ENCODE measurements around the gene PRKCE.
A peak's percentile ranks its signal among the peaks of the same experiment; 100 is the strongest.

PRKCE gene

DNA sequence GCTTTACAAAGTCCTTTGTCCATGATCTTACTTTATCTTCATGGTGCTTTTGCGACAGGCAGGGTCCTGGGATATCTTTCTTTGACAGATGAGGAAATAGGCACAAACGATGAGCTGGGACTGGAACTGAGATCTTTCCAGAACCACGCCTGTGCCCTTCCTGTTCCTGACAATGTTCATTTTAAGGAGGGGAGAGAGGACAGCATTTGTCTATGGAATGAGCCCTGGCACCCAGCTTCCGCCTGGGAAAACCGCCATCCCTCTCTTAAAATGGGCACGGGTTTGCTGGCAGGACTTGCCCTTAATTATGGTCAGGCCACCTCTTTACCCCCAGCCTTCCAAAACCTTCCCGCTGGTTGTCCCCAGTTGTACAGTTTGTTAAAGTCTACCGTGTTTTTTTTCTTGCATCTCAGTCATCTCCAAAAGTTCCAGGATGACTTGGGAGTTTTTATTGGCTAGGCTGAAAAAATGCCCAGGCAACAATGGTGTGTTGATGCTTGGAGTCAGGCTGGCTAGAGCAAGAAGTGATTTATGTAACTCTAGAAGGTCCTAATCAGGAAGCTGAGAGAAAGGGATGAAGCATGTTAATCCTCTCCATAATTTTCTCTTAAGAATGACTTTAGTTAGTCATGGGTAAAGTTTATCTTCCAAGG, 380.8 kb downstream of the PRKCE start:
- no peak for DNase-seq

DNA sequence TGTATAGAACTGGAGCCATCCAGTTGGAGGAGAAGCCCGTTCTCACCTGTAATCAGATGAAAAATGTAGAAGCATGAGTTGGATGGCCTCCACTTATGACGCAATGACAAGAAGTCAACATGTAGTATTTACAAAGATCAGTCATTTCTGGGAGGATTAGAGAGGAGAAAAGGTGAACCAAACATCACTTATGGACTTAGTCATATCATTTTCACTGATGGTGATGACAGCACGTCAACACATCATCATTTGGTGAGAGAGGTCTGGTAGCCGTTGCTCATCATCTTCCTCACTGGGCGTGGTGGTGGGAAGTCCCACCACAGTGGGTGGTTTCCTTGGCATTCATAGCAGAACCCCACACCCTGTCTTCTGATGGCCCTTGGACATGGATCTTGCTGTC, 381.5 kb downstream of the PRKCE start:
- DNase-seq: peak; percentile 74

DNA sequence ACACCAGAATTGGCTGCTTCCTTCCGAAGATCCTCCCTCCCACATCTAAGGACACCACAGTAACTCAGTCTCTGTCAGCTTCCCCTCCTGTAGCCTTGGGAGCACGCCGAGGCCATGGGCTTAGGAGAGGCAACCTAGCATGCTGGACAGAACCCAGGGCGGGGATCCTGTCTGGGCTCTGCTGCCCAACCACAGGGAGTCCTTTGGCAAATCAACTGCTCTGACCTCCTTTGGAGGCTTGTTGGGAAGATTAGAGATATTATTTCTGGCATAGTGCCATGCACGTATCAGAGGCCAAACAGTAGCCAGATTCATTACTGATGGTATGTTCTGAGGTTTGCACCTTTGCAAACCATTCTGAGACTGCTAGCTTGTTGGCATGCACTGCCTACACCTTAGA, 383.1 kb downstream of the PRKCE start:
- DNase-seq: no peak

DNA sequence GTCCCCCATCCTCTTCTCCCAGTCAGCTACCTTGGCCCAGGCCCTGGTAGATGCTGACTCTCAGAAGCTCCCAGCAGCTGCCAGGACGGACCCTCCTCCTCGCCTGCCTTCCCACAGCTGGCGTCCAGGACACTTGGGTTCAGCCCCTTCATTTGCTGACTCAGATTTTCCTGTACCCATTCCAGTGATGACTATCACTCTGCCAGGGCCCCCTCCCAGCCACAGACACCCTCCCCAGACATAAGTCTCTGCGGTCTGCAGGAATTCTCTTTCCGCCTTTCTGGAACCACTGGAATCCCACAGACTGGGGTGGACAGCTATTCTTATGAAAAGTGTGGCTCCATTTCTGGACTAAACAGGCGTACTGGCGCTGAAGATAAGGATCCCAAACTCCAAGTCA, 385.5 kb downstream of the PRKCE start:
- no peak for DNase-seq

DNA sequence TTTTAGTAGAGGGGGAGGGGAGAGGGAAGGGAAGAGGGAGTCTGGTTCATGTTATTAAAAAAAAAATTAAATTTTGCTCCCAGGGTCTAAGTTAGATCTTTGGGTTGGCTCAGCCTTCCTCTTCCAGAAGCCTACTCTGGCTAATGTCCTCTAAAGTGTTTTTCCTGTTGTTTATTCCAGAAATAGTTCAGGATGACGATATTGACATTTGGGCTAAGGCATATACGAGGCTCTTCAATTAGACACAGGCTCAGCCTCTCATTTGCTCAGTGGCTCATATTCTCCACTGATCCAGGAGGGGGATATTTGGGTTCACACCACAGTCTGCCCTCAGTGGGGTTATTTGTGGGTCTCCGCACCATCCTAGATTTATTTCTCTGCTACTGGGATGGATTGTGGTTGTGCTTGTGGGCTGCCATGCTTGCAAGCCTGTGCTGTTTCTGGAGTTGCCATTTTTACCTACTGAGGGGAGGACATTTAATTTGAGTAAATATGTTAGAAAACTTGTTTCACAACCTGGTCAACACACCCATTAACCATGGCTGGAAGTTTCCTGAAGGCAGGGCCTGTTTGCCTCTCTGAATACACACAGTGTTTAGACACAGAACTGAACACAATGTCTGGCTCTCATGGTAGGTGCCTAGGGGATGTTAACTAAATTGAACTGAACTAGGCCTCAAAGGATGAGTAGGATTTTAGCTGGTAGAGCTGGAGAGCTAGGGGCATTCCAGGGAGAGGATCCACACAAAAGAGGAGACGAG, 388.2 kb downstream of the PRKCE start:
- no peak for DNase-seq

DNA sequence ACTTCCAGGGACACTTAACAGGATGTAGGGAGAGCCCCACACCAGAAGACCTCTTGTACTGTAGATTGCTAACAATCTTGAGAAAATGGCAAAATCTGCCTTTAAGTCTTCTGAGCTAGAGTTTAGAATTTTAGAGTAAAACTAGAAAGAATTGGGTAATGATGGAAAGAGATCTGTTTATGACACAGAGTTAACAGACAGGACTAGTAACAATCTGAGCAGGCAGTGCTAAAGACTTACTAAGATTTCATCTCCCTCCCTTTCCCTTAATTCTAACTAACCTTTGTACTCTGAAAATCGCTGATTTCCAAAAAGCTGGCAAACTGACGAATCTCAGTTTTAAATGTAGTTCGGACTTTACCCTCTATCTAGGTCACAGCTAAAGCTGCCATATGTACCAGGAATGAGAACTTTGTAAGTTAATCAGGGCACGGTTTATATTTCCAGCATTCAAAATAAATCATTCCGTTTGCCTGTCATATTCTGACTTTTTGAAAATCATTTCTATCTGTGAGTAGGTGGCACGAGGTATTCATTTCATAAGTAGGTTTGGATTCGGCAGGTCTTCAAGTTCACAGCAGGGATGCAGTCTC, 389.2 kb downstream of the PRKCE start:
- no peak for DNase-seq

DNA sequence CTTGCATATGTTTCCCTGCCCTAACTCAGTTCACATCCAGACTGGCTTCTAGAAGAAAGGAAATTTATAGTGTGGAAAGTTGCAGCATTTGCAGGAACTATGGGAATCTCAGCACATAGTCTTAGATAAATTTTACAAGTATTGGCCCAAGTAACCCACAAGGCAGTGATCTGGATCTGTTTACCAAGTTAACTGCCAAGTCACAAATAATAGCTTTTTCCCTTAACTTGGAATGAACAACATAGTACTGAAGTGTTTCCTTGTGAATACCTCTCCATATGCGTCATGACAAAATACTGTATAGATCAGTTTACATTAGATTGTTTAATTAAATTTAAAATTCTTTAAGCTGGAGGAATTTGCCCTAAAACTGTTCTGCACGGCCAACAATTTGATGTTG, 390.0 kb downstream of the PRKCE start:
- no peak for DNase-seq

DNA sequence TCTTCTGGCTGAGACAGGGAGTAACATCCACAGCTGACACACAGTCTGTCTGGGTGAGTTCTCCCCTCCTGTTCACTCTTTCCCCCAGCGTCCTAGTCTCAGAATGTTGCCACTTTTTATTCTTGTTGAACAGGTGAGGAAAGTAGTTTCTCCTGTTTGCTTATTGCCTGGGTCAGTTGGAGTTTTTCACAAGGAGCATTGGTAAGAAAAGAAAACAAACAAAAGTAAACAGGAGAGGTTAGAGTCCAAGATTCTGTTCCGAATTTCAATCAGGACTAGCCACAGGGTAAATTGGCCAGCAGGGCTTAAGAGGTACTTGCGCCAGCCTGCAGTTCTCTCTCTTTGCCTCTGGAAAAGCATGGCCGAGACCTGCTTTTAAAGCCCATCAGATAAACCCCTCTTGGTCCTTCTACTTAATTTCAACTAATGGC, 390.7 kb downstream of the PRKCE start:
- DNase-seq: no peak

DNA sequence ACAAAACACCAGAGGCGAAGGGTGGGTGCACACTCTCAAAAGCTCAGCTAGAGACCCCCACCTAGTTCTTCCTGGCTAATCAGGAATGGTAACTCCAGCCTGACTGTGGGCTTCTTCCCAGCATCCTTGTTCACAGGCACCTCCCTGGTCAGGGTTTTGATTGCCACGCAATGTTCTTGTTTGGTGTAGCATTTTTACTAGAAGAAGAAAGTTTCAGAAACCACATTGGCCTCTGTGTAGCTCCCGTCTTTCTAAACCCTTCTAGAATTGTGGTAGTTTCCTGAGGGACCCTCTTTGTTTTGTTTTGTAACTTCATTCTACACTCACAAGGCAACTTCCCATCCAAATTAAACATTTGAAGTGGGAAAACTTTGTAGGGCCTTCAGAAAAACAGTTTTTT, 391.2 kb downstream of the PRKCE start:
- no peak for DNase-seq

DNA sequence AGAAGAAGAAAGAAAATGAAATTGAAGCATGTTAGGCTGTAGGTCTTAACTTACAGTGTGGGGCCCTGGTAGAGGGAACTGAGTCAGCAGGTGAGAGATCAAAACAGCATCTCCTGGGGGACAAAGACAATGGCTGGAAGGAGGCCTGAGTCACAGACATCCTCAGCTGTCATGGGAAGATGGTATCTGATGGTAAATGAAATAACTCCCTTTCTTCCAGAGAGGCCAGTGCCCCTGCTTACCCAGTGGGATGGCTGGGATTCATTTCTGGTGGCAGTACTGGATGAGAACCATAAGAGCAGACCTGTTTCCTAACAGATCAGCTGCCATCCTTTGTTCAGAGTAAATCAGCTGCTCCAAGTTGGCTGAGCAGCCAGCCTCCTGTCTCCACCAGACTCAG, 394.4 kb downstream of the PRKCE start:
- DNase-seq: no peak

DNA sequence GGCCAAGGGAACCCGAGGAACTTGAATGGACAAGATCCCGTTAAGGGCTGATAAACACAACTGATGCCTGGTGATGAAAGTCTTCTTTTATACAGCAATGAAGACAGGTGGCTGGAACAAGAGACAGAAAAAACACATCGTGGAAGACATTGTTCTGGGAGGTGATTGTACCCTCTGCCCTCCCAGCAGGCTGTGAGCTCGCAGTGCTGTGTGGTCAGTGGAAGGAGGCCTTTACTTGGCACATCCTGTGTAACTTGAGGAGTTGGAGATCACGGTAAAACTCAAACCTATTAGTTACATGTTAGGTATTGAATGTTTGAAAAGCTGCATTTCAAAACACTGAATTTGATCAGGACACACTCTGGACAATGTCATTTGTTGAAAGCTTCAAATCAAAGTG, 395.8 kb downstream of the PRKCE start:
- no peak for DNase-seq

DNA sequence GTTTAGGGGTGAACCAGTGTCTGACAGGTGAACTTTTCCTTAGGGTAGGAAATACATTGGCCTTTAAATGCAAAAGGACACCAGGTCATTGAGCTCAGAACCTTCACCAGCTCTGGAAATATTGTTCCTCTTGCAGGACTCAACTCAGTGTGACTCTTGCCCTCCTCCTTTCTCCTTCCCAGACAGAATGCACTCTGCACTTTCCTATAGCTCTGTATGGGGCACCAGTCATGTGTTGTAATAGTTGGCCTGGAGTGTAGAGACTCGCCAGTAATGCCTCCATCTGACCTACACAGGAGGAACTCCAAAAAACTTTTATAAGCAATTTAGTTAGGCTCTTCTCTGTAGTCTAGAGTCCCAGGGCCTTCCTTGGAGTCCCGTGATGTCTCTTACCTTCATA, 397.2 kb downstream of the PRKCE start:
- DNase-seq: no peak

DNA sequence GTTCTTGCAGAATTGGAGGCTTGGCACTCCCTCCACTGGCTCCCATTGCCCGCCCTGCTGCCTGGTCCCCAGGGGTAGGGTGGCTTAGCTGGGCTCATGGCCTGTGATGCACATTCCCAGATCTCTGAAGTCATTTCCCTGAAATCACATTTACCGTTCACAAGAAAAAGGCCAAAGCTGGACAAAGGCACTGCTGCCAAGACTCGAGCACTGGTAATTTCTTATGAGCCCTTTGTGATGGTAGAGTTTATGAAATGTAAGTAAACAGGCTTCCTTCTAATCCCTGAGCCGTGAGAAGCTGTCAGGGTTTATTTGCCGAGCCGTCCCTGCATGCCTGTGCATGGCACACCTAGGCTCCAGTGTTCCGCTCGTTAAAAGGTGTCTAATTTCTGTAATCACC, 398.6 kb downstream of the PRKCE start:
- no peak for DNase-seq

DNA sequence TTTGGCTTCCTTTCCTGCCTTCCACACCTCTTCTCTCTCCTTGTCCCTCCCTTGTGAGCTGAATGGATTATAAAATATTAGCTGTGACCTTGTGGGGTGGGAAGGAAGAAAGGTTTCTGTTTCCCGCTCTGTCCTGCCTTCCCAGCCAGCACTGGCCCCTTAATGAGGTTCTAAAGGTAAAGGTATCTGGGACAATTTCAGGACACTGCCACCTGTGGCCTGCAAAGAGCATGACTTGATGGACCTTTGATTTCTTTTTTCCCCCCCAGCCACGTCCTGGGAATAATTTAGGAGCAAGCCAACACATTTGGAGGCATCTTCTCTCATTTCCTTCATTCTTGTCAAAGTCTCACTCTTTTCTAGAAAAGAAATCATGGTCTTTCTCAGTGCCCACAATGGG, 399.0 kb downstream of the PRKCE start:
- no peak for DNase-seq

DNA sequence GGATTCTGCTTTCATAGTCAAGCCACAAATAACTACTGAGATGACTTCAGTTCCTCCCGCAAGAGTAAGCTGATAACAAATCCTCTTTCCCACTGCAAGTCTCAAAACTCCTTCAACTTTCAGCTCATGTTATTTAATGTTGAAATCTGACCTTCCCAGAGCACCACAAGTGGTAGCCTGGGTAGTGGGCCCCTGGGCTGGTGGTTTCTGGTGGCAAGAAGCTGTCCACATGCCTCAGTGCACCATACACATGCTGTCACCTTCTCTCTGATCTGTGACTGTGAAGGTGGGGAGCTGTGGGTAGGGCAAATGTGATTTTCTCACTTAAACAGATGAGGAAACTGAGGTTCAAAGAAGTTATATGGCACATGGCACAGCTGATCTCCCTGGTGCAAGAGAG, 399.6 kb downstream of the PRKCE start:
- no peak for DNase-seq

DNA sequence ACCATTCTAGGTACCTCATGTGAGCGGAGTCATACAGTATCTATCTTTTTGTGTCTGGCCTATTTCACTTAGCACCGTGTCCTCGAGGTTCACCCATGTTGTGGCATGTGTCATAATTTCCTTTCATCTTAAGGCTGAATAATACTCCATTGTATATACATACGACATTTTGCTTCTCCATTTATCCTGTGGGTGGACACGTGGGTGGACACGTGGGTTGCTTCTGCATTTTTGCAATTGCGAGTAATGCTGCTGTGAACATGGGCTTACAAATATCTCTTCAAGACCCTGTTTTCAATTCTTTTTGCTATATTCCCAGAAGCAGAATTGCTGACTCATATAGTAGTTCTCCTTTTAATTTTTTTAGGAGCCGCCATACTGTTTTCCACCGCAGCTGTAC, 402.1 kb downstream of the PRKCE start:
- no peak for DNase-seq

DNA sequence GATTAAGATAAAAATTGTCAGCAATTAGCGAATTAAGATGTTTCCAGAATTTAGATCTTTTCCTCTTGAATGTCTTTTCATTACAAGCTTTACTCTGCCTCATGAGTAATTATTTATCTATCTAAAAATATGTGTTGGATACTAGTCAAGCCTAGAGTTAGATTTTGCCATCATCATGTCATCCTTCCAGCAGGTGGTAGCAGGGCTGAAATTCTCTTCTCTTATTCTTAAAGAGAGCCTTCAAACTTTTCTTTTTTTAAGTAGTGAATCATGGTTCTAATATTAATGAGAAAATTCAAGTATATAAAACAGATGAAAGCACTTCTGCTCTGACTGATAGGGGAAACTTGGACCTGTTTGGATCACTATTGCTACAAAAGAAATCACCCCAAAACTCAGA, 405.1 kb downstream of the PRKCE start:
- DNase-seq: no peak

DNA sequence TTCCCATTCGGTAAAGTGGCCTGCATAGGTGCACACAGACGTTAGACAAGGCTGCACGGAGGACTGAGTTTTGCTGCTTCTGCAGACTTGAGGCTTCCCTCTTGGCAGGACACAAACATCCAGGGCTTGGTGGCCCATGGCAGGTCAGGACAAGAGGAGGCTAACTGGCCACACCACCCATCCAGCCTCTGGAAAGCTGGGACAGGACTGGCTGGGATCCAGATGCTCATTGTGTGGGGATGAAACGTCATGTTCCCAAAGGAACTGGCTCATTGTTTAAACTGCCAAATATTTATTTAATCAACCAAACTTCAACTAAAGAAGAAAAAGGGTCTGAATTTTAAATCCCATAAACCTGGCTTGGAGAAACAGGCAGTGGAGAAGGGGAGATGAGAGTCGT, 406.7 kb downstream of the PRKCE start:
- DNase-seq: no peak

DNA sequence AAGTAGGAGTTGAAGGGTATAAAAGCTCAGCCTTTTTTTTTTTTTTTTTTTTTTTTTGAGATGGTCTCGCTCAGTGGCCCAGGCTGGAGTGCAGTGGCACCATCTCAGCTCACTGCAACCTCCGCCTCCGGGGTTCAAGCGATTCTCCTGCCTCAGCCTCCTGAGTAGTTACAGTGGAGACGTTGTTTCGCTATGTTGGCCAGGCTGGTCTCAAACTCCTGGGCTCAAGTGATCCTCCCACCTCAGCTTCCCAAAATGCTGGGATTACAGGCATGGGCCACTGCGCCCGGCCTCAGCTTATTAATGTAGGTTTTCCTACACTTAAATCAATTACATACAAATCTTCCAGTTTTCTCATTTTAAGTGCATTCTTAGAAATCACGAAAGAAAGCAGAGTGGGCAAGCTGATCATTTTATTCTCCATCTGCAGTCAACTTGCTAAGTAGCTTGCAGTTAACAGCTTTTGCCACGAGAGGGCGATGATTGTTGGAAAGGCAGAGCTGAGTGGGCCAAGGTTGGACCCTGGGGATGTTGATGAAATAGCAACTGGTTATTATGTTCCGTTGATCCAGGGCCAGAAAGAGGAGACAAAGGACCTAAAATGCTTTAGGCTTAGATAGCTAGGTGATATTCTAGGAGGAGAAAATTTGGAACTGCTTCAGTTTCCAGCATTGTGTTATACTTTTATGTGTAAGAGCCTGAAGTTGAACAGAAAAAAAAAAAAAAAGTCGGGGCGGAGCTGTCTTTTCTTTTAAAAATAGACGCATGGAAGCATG, 411.4 kb downstream of the PRKCE start:
- DNase-seq: peak; percentile 85

DNA sequence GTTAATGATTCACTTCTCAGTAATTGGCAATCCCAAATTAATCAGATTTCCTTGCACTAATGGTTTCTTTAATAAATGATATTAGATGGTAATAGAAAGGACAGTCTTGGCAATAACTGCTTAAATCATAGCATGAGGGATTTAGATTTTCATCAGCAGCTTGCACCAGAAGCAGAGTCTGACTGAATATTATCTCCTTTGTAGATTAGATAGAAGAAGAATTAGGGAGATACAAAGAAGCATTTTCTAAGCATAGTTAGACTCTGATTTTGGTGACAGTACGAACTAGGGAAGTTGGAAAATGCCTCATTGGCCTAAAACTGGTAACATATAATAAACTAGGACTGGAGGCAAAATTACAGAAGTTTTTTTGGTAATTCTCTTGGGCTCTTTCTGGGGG, 412.9 kb downstream of the PRKCE start:
- no peak for DNase-seq

DNA sequence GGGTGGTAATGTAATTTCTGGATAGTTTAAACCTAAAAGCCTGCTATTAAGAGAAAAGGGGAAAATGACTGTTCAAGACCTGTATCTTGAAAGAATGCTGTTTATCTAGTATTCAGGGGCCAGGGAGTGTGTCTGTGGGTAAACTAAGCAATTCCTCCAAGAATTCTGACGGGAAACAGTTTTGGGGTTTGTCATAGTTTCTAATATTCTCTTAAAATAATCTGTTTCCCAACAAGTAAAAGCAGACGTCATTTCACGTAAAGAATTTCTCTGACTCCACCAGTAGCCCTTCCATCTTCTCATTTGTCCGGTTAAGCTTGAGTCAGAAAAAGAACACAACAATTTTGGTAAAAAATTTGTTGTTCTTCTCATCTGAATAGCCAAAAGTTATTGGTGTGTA, 413.7 kb downstream of the PRKCE start:
- DNase-seq: no peak

DNA sequence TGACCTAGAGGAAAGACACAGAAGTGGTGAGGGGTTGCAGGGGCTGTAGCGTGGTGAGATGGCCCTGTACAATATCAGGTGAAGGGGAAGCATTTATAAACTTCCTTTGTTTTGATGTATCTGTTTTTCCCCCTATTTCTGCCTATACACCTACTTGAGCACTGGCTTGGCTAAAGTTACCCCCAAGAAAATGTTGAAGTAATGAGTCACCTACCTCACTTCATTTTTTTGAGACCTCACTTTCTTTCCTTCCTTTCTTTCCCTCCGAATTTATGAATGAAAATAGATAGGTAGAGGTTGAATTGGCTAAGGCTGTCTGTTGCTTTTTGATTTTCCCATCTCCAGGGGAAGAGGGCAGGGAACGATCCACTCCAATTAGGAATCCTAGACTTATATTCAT, 414.6 kb downstream of the PRKCE start:
- DNase-seq: no peak

DNA sequence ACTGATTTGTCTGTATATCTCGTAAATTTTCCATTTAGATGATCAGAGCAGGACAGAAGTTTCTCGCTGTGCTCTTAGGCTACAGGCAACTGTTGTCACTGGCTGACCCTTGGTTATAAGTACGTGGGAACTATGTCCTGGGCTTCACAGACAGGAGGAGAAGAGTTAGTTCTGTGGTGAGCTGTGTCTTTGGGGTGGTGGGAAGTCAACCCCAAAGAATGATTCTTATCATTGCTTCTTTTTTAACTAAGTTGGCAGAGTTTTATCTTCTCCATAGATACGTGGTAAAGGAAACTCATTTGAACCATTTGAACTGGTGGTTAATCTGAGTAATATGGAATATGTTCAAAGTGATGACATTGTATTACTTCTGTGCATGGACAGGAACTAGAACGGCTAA, 415.1 kb downstream of the PRKCE start:
- DNase-seq: no peak

DNA sequence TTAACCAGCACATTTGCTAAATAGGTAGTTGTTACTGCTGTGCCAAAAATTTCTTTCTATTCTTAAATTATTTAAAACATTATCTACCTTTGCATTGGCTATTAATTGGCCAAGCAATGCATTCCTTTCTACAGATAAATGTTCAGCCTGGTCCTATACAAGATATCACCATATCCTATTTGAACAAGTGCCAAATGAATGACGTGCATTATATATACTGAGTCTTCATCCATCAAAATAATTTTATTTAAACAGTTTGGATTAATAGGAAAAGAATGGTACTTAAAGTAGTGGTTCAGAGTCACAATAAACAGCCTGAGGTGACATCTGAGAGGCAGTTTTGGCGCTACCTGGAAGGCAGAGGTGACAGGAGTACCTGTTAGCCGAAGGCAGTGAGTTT, 415.6 kb downstream of the PRKCE start:
- no peak for DNase-seq

Measured in activated CD8-positive, alpha-beta memory T cell treated with anti-CD3 and anti-CD28 coated beads, Interleukin-2, amount 50 U/mL, for 48 hours (primary cell).